Fibroblast of lung (primary cell): Measurements from ENCODE around the gene CSTF3. TPM values are rescaled to one million over a fixed set of nuclear protein-coding genes. Genes with fewer than 3 reads are reported as not detected.

Source experiments
- DNase-seq, 2 donors: peaks; one replicate each; pipeline versions ENCODE4 v3.0.0 to v3.0.0-alpha.2; 2010; ENCODE audit warnings: low read depth in 2 of 2
- H2AFZ ChIP-seq: 2 replicates; pipeline ENCODE4 v1.5.1; 2012; ENCODE audit warnings: low read length, control low read depth, inconsistent platforms
- H3K27ac ChIP-seq: 2 replicates; pipeline ENCODE4 v1.5.1; 2011; ENCODE audit warnings: low read length, control low read depth; ENCODE audit not compliant: insufficient read depth
- H3K27me3 ChIP-seq: 2 replicates; pipeline ENCODE4 v1.5.1; 2011; ENCODE audit warnings: mild to moderate bottlenecking, low read length; ENCODE audit not compliant: control insufficient read depth, insufficient read depth
- H3K36me3 ChIP-seq: 2 replicates; pipeline ENCODE4 v1.5.1; 2011; ENCODE audit warnings: low read length; ENCODE audit not compliant: control insufficient read depth, insufficient read depth
- H3K4me1 ChIP-seq: 2 replicates; pipeline ENCODE4 v1.5.1; 2011; ENCODE audit warnings: low read length; ENCODE audit not compliant: control insufficient read depth, insufficient read depth; ENCODE audit errors: extremely low read depth
- H3K4me2 ChIP-seq: 2 replicates; pipeline ENCODE4 v1.5.1; 2011; ENCODE audit warnings: low read length, control low read depth; ENCODE audit not compliant: insufficient read depth; ENCODE audit errors: extremely low read depth
- H3K4me3 ChIP-seq, 4 experiments: fragments of 200-600 bp in 1 of 4; sonication (generic) in 1 of 4; replicated peaks in 1 of 4; 2 replicates each; pipeline ENCODE4 v1.5.1; 2011 to 2016; ENCODE audit warnings: low read length in 4 of 4, low read depth in 3 of 4, mild to moderate bottlenecking in 3 of 4, control low read depth in 2 of 4, inconsistent platforms in 1 of 4, mixed read lengths in 1 of 4; ENCODE audit not compliant: insufficient read depth in 1 of 4; ENCODE audit errors: control extremely low read depth in 1 of 4
- H3K79me2 ChIP-seq: 2 replicates; pipeline ENCODE4 v1.5.1; 2012; ENCODE audit warnings: mild to moderate bottlenecking, low read length, inconsistent platforms; ENCODE audit not compliant: control insufficient read depth, insufficient read depth
- H3K9ac ChIP-seq: 2 replicates; pipeline ENCODE4 v1.5.1; 2011; ENCODE audit warnings: mild to moderate bottlenecking, low read length, control low read depth; ENCODE audit not compliant: insufficient read depth
- H3K9me3 ChIP-seq: 2 replicates; pipeline ENCODE4 v1.5.1; 2012; ENCODE audit warnings: low read depth, low read length; ENCODE audit not compliant: control insufficient read depth, insufficient read depth
- H4K20me1 ChIP-seq: 2 replicates; pipeline ENCODE4 v1.5.1; 2011; ENCODE audit warnings: low read length; ENCODE audit not compliant: control insufficient read depth, insufficient read depth; ENCODE audit errors: extremely low read depth
- CTCF ChIP-seq, 2 donors: IDR thresholded peaks in 1 of 2; conservative IDR thresholded peaks in 1 of 2; 1 replicate in 1 of 2; 2 replicates in 1 of 2; pipeline ENCODE4 v1.5.1; 2011 to 2012; ENCODE audit warnings: low read length in 2 of 2, control low read depth in 1 of 2, inconsistent platforms in 1 of 2, low read depth in 1 of 2, mild to moderate bottlenecking in 1 of 2
- EZH2 ChIP-seq: IDR thresholded peaks from 2 replicates; pipeline ENCODE4 v1.5.1; 2012; ENCODE audit warnings: low read length, control low read depth, mild to moderate bottlenecking; ENCODE audit errors: missing control alignments
- polyA plus RNA-seq, 2 donors: library from polyadenylated mRNA; depleted of rRNA in 1 of 2; stranded (reverse) in 1 of 2; unstranded in 1 of 2; fragments of >200 nt; gene quantifications; 2 replicates each; pipeline ENCODE4 v1.2.1, GENCODE V29; 2011 to 2012; ENCODE audit warnings: missing spikeins in 1 of 2
- total RNA-seq: library from RNA; depleted of rRNA; stranded (reverse); fragments of >200 nt; gene quantifications from 2 replicates; pipeline ENCODE4 v1.2.1, GENCODE V29; 2014

Gene CSTF3
- total and polyA plus RNA-seq, 2 donors (not counting 1 experiment from before 2014, with no cell fraction given): 26.3 to 27.4 TPM

GRCh38 chr11:33191467-33191866 is 30.2 kb upstream of the CSTF3 start:
- no peaks in the 10 kb centered on the region for H3K27me3 ChIP-seq
- no peaks in the 10 kb centered on the region for H3K79me2 ChIP-seq
- DNase-seq: peak in 1 of 2 donors; percentile 30
- TF ChIP-seq EZH2 (no peak), CTCF (conservative IDR thresholded peaks at IDR 0.05 in 1 of 2, IDR thresholded peaks at IDR 0.05 in 1 of 2; ENCODE audit: low read depth in 1 of 2, low read length in 2 of 2) (no peak)
- H3K4me2 ChIP-seq: no peak overlapping the region
- no peaks in the 10 kb centered on the region for H3K4me1 ChIP-seq
- no peaks in the 10 kb centered on the region for H4K20me1 ChIP-seq
- no peak overlapping the region for H3K4me3 ChIP-seq
- H3K9ac ChIP-seq: no peak overlapping the region
- no peaks in the 10 kb centered on the region for H3K36me3 ChIP-seq
- no peaks in the 10 kb centered on the region for H3K9me3 ChIP-seq
- H2AFZ ChIP-seq: no peak overlapping the region
- no peak overlapping the region for H3K27ac ChIP-seq

GRCh38 chr11:33187998-33188722 is 26.9 kb upstream of the CSTF3 start:
- no peak overlapping the region for H3K27ac ChIP-seq
- no peaks in the 10 kb centered on the region for H3K36me3 ChIP-seq
- no peaks in the 10 kb centered on the region for H3K9me3 ChIP-seq
- DNase-seq: no peak
- no peaks in the 10 kb centered on the region for H4K20me1 ChIP-seq
- no peak overlapping the region for H3K4me2 ChIP-seq
- no peak overlapping the region for H3K9ac ChIP-seq
- H3K79me2 ChIP-seq: no peaks in the 10 kb centered on the region
- TF ChIP-seq CTCF (conservative IDR thresholded peaks at IDR 0.05 in 1 of 2, IDR thresholded peaks at IDR 0.05 in 1 of 2; ENCODE audit: low read depth in 1 of 2, low read length in 2 of 2) (no peak), EZH2 (no peak)
- no peaks in the 10 kb centered on the region for H3K4me1 ChIP-seq
- H3K27me3 ChIP-seq: no peaks in the 10 kb centered on the region
- peak overlapping the region; percentile 24 for H2AFZ ChIP-seq
- no peak overlapping the region for H3K4me3 ChIP-seq

GRCh38 chr11:33185756-33186155 is 24.5 kb upstream of the CSTF3 start:
- no peaks in the 10 kb centered on the region for H3K27me3 ChIP-seq
- H3K27ac ChIP-seq: no peak overlapping the region
- no peak overlapping the region for H3K4me3 ChIP-seq
- H2AFZ ChIP-seq: no peak overlapping the region
- no peak for TF ChIP-seq CTCF (conservative IDR thresholded peaks at IDR 0.05 in 1 of 2, IDR thresholded peaks at IDR 0.05 in 1 of 2; ENCODE audit: low read depth in 1 of 2, low read length in 2 of 2)
- TF ChIP-seq EZH2: no peak
- no peaks in the 10 kb centered on the region for H3K36me3 ChIP-seq
- H3K79me2 ChIP-seq: no peaks in the 10 kb centered on the region
- no peaks in the 10 kb centered on the region for H3K4me1 ChIP-seq
- no peaks in the 10 kb centered on the region for H4K20me1 ChIP-seq
- H3K4me2 ChIP-seq: no peak overlapping the region
- no peaks in the 10 kb centered on the region for H3K9me3 ChIP-seq
- no peak overlapping the region for H3K9ac ChIP-seq
- DNase-seq: no peak
